Measurements from ENCODE around the gene FHAD1.

The FHAD1 gene

DNA sequence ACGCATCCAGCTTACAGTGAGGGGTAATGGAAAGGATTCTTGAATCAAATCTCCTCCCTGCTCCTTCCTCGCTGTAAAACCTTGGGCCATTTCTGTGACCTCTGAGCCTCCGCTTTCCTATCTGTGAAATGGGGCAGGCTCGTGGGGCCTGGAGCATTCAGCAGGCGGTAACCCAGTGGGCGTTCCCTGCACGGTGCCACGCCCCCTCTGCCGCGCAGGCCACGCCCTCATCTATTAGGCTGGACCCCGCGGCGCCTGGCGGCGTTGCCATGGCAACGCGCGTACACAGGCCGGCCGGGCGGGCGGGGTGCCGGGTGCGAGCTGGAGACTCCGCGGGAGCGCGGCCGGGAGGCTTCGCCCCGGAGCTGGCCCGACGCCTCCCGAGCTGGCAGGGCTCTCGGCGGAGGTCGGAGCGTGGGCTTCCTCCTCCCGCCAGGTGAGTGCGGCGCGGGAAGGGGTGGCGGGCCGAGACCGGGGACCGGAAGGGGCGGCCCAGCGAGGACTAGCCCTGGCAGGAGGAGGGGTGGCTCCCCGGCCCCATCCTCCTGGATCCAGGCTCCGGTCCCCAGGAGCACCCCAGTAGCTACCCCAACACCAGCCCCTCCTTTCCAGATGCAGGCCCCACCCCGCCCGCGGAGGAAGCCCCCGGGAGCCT lies at the start of gene FHAD1:
Gene FHAD1 (plus strand): TSS at position 264 of the 655 bp plus-strand sequence. CDS start 4,562 bp downstream, outside the sequence.
- DNase-seq (ENCODE audit: low spot score) = peak; percentile 46

DNA sequence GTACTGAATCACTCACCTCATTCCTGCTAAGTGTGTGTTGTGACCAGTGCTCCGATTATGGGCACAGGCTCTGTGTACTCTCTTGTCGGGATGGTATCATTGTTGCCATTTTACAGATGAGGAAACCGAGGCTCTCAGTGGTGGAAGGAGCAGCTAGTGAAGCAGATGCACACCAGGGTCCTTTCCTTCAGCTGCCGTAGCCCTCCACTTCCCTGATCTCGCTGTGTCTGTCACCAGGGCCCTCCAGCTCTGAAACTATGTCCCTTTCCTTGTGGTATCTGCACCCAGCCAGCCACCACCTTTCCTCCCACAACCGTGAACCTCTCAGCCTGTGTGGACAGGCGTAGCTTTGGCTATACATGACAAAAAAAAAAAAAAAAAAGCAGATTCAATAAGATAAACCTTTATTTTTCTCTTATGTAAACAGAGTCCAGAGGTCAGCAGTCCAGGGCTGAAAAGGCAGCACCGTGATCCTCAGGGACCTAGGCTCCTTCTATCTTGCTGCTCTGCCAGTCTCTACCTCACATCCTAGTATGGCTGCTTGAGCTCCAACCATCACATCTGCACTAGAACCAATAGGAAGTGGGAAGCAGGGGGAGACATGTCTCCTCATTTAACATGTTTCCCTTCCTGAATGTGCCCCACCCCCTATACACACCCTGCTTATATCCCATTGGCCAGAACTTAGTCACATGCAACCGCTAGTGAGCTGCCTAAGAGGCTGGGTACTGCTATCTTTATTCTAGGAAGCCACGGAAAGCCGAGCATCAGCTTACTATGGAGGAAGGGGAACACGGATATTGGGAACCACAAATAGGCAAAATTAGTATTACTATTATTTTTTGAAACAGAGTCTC lies 49.2 kb upstream of the FHAD1 start:
- DNase-seq (ENCODE audit: low spot score) = no peak

DNA sequence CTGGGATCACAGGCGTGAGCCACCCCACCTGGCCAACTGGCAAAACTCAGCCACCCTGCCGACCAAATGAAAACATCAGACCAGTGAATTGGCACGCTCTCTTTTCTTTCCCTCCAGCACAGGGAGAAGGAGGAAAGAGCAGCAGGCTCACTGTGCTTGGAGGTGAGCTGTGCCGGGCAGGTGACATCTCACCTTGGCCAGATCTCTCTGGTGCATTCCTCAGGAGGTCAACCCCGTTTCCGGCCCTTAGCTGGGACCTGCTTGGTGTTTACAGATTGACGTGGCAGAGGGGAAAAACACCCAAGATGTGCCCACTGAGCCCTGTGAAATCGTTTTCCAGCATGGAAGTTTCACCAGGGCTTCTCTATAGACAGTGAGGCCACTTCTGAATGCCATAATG lies 48.3 kb upstream of the FHAD1 start:
- no peak for DNase-seq (ENCODE audit: low spot score)

DNA sequence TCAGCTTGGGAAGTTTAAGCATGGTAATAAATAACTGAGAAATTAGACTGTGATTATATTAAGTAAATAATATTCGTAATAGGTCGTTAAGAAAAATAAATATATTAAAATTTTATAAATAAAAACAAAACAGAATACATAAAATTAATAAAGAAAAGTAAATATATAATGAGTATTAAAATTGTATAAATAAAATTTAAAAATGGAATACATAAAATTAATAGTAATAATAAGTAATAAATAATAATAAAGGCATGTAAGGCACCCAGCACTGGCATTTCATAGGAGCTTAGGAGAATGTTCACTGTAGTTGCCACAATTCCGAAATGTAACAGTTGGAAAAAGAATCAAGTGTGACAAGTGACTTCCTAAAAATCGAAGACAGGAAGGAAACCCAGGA lies 45.8 kb upstream of the FHAD1 start:
- DNase-seq (ENCODE audit: low spot score) = no peak

DNA sequence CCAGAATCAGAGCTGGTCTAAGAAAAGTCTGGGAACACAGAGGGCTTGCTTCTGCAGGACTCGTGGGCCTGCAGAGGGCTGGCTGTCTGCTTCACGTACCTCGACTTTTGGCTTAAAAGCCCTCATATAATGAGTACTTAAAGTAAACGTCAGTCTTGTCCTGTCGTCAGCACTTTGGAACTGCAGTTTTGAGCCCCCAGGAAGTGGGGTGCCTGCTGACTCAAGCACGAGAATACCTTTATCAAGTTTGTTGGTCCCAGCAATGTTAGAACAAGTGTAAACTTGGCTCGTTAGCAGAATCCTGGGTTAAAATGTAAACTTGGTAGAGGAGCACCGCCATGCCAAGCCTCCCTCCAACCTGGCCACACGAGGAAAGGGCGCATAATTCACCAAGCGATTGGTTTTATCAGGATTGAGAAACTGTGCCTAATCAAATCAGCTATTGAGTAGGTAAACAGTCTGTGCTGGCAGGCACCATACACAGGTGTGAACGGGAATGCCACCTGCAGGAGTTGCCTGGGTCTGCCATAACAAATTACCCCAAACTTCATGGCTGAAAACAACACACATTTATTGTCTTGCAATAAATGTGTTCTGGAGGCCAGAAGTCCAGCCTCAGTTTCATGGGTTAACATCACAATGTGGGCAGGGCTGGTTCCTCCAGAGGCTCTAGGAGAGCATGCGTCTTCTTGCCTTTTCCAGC lies 45.0 kb upstream of the FHAD1 start:
- no peak for DNase-seq (ENCODE audit: low spot score)

DNA sequence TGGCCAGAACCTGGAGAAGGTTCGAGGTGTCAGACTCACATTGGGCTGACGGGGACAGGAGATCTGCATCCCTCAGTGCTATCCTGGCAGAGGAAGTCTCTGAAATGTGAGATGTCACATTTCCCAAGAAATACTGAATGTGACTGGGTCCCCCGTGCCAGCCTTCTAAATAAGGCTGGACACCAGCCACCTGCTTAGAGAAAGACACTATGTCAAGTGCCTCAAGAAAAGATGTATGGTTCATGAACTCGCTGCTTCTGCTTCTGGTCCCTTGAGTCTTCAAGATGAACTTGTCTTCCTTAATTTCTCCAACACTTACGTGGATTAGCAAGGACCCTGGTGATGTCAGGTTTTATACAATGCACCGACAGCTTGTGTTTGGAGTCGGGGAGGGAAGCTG lies 42.1 kb upstream of the FHAD1 start:
- no peak for DNase-seq (ENCODE audit: low spot score)

DNA sequence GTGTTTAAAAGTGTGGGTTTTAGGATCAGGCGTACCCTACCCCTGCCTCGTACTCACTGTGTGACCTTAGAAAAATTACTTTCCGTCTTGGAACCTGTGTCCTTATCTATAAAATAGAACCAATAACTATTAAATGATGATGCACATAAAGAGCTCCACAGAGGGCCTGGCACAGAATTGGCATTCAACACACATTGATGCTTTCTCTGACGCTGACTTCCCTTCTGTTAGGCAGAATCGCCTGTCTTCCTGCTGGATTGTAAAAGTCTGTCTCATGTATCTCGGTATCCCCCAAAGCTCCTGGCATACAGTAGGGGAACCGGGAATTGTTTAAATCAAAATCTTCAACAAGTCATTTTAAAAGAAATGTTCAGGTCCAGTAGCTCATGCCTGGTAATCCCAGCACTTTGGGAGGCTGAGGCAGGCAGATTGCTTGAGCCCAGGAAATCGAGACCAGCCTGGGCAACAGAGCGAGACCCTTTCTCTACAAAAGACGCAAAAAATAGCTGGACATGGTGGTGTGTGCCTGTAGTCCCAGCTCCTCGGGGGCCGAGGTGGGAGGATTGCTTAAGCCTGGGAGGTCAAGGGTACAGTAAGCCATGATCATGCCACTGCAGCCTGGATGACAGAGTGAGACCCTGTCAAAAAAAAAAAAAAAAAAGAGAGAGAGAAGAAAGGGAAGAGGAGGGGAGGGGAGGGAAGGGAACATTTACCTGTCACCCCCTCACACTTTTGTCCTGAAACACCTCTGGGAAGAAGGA lies 41.3 kb upstream of the FHAD1 start:
- no peak for DNase-seq (ENCODE audit: low spot score)

DNA sequence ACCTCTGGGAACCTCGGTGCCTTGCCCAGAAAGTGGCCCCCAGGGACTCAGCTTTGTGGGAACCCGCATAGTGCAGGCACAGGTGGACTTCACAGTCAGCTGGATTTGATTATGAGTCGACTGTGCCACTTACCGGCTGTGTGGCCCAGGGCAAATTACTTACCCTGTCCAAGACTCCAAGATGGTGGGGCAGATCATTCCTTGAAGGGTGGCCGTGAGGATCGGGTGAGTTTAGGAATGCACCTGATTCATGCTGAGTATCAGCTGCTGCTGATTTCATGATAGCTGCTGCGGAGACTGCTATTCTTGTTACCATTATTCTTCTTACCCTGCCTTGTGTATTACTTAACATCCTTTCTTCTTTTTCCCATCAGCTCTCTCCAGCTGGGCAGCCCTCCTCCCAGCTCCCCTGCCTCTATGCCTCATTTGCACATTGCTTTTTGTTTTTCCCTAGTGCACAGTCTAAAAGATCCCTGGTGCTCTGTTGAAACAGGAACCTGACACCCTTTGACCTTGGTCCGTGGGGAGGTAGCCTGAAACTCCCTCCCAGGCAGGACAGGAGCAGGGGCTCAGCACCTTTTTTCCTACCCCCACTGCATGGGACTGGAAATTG lies 40.5 kb upstream of the FHAD1 start:
- no peak for DNase-seq (ENCODE audit: low spot score)

DNA sequence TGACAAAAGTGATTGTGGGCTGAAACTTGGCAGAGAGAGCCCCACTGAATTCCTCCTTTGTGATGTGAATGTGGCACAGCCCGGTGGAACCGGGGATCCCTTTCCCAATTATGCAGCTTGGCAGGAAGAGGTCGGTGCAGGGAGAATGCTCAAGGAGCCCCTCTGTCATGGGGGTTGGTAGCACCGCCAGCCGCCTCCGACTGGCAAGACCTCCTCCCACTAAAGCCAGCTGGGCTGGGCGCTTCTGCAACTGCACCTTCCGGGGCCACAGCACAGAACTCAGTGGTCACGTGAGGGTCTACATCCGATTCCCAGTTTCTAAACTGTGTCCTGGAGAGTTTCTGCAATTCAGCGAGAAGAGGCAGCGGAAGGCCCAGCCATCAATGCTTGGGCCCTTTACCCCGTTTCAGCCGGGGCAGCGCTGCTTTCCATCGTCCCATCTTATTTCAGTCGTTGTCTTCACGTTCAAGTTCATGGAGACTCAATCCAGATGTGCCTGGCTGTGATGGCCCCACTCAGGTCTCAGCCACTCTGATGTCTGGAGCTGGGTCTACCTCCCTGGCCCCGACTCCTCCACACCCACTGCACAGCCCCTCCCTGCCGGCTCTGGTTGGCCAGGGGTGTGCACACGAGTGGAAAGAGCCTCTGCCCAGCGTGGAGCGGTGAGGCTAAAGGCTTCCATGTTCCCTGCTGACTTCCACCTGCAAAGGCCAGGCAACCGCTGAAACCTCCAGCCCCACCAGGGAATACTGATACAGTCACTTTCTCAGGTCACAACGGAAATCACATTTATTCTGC lies 39.8 kb upstream of the FHAD1 start:
- no peak for DNase-seq (ENCODE audit: low spot score)

DNA sequence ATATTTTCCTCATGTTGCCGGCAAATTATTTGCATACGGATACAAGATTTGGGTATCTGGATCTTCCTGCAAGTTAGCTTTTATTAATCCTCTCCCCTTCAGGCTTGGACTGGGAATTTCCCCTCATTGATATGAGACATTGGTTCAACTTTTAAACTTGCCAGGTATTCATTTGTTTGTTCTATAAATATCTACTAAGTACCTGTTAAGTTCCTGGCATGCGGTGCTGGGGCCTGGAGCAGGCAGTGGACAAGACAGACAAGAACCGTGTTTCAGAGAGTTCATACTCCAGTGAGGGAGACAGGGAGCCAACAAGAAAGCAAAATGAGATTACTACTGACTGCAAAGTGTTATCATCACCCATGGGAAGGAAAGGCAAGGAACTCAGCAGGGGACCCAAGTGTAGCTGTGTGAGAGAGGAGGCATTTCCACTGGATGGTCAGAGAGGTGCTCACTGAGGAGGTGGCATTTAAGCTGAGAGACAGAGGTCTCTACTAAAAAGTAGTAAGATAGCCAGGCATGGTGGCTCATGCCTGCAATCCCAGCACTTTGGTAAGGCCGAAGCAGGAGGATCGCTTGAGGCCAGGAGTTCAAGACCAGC lies 39.1 kb upstream of the FHAD1 start:
- no peak for DNase-seq (ENCODE audit: low spot score)

DNA sequence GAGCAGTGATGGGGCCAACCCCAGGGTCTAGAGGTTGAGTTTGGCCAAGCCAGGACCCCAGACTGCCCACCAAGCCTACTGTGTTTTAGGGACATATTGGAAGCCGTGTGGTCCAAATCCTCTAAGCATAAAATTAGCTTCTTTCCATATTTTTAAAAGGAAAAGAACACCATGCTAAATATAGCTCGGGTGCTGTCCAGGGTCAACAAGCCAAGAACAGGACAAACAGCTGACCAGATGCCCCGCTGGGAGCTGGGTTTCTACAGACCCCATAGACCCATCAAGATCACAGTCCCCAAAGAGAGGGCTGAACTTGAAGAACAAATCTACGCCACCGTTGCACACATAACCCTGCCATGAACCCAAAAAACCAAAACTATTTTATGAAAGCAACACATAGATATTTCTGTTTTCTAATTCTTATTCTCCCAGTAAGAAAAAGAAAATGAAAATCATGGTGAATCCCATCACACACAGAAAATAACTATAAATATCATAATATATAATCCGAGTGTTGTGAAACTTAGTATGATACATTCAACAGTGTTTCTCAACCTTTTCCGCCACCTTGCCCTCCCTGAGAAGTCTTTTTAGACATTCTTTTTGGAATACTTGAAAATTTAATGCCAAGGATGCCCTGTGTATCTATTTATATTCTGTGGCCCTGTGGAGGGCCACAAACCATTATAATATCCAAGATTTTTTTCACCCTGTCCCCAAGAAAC lies 36.2 kb upstream of the FHAD1 start:
- DNase-seq (ENCODE audit: low spot score) = no peak

DNA sequence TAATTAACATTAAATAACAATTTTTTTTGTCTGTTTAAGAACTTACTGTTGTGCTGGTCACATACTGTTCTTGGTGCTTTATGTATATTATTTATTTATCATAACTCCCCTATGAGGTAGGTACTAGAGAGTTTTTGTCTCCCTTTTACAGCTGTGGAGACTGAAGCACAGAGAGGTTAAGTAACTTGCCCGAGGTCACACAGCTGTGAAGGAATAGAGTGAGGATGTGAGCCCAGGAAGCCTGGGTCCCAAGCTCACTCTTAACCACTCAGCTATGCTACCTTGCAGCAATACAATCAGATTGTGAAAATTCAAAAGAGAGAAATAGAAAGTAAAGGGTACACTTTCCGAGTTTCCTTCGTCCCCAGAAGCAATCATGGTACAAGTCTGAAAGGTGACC lies 35.6 kb upstream of the FHAD1 start:
- no peak for DNase-seq (ENCODE audit: low spot score)

DNA sequence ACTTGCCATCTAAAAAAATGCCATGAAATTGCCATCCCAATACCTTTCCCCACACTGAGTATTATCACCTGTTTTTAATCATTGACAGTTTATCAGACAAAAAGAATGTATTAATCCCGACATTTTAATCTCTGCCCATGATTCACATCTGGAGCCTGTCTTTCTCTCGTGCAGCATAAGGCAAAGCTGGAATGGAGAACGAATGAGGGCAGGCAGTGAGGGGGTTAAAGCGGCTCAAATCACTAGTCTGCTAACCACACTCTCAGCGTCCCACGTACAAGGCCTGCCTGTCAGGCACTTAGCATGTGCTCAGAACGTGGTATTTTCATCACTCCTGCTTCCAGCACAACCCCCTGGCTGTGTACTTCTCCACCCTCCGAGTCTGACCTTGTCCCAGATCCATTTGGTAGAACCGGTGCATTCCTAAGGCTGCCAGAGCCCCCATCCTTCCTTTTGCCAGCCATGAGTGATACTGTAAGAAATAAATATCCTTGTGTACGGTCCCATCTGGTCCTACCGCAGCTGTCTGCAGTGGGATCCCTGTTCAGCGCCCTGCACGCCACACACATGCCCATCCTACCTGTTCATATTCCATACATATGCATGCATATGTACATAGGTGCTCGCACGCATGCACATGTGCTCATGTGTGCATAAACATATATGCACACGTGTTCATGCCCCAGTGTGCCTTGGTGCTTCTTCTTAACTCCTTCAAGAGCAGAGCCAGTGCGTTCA lies 34.6 kb upstream of the FHAD1 start:
- no peak for DNase-seq (ENCODE audit: low spot score)

DNA sequence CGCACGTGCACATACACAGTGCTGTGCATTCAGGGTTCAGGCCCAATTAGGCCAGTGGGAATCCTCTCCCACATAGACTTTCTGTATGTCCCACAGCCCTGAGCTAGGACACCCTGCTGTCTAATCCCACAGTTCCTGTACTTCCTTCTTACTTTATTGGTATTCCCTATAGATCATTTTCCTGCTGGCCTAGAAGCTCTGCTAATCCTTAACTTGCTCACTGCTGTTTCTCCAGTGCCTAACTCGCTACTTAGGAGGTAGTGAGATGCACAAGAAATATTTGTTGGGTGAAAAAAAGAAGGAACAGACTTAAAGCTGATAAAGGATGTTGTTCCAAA lies 34.1 kb upstream of the FHAD1 start:
- no peak for DNase-seq (ENCODE audit: low spot score)

DNA sequence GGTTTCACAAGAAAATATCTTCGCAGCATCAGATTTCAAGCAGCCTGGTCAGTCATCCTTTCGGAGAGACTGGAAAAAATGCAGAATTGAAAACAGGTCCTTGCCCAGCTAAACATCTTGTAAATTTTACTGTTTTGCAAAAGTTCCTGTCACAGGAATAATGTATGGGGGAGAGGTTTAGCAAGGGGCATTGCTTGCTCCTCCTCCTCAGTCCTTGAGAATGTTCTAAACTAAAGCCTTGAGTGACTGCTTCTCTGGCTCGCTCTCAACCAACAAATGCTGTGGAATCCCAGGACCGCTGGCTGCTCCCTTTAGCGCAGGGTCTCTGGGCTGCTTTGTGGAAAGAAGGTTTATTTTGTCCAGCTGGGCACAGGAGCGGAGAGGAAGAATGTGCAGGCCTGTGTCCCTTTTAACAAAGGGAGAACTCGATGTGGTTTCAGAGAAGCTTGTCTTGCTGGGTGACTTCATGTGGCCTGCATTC lies 33.6 kb upstream of the FHAD1 start:
- no peak for DNase-seq (ENCODE audit: low spot score)

DNA sequence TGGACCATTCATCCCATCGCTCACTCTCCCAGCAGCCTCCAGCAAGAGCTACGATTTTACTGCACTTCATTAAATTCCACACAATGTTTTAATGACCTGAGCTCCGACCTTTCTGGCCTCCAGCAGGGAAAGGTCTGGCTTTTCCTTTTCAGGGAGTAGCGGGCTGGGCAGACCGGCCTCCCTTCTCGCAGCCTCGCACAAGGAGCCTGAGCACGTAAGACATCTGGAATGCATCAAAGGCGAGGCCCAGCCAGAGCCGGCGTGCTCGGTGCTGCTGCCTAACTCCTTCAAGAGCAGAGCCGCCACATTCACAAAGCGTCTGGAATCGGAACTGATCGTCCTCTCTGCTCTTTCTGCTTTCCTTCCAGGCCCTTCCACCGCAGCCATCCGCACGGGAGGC lies 32.5 kb upstream of the FHAD1 start:
- no peak for DNase-seq (ENCODE audit: low spot score)

DNA sequence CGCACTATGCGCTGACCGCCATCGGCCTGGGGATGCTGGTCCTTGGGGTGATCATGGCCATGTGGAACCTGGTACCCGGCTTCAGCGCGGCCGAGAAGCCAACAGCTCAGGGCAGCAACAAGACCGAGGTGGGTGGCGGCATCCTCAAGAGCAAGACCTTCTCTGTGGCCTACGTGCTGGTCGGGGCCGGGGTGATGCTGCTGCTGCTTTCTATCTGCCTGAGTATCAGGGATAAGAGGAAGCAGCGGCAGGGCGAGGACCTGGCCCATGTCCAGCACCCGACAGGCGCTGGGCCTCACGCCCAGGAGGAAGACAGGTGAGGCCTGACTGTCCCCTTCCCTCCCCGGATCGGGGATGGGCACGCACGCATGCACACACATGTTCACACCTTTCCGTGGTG lies 31.9 kb upstream of the FHAD1 start:
- no peak for DNase-seq (ENCODE audit: low spot score)

DNA sequence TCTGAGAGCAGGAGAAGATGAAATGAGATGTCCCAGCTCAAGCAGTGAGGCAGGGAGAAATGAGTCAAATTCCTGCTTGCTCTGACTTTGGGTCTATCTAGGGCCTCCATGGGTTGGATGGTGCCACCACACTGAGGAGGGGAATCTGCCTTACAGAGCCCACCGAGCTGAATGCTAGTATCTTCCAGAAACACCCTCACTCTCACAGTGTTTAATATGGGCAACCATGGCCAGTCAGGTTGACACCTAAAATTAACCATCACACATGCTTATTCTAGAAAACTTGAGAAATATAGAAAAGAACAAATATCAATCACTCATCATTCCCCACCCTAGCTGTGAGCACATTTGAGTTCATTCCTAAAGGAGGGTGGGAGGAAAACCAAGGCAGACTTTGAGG lies 29.4 kb upstream of the FHAD1 start:
- DNase-seq (ENCODE audit: low spot score) = no peak
